ENCODE measurements around the gene ATP1A1. TPM values are rescaled to one million over a fixed set of nuclear protein-coding genes. Genes with fewer than 3 reads are reported as not detected.

The ATP1A1 gene
- total and polyA plus RNA-seq, 2 experiments from 2014 or later: 665 to 1,350 TPM

GRCh38 chr1:116371752-116372151 lies 1.3 kb upstream of the ATP1A1 start:
- Histone ChIP-seq H3K4me1 (ENCODE audit: low read depth) (peaks cover 2% of the 10 kb centered on the region), H3K9me3 (ENCODE audit: low read depth) (no peaks in the 10 kb centered on the region), H3K27ac (no peak overlapping the region), H3K27me3 (no peaks in the 10 kb centered on the region), H3K36me3 (no peaks in the 10 kb centered on the region), H3K4me3 (no peak overlapping the region)
- DNase-seq (ENCODE audit: low read depth in 1 of 2, low spot score in 1 of 2): no peak
- no peak for TF ChIP-seq CTCF (IDR thresholded peaks at IDR 0.05; ENCODE audit: low read depth, low read length)

- no peaks in the 10 kb centered on the region for H3K9me3 ChIP-seq (ENCODE audit: low read depth)
- no peaks in the 10 kb centered on the region for H3K36me3 ChIP-seq
- peaks cover 6% of the 10 kb centered on the region for H3K4me1 ChIP-seq (ENCODE audit: low read depth)
- peak overlapping the region; percentile 97 for H3K27ac ChIP-seq
- H3K4me3 ChIP-seq: peak overlapping the region; percentile 93
- no peaks in the 10 kb centered on the region for H3K27me3 ChIP-seq
- TF ChIP-seq CTCF (IDR thresholded peaks at IDR 0.05; ENCODE audit: low read depth, low read length): no peak
- no peak for DNase-seq (ENCODE audit: low read depth in 1 of 2, low spot score in 1 of 2)
Measured at GRCh38 chr1:116372191-116372590, 853 bp upstream of the ATP1A1 start.

GRCh38 chr1:116373431-116374352 lies 648 bp downstream of the ATP1A1 start:
- Histone ChIP-seq H3K36me3 (no peaks in the 10 kb centered on the region), H3K27ac (peak overlapping the region; percentile 97), H3K4me3 (peak overlapping the region; percentile 93), H3K4me1 (ENCODE audit: low read depth) (peaks cover 20% of the 10 kb centered on the region), H3K9me3 (ENCODE audit: low read depth) (no peaks in the 10 kb centered on the region), H3K27me3 (no peaks in the 10 kb centered on the region)
- DNase-seq (ENCODE audit: low read depth in 1 of 2, low spot score in 1 of 2): peak; percentile 53 to 56
- no peak for TF ChIP-seq CTCF (IDR thresholded peaks at IDR 0.05; ENCODE audit: low read depth, low read length)

- Histone ChIP-seq H3K36me3 (peaks cover 8% of the 10 kb centered on the region), H3K4me3 (peak overlapping the region; percentile 93), H3K27me3 (no peaks in the 10 kb centered on the region), H3K9me3 (ENCODE audit: low read depth) (no peaks in the 10 kb centered on the region), H3K27ac (peak overlapping the region; percentile 97), H3K4me1 (ENCODE audit: low read depth) (peaks cover 28% of the 10 kb centered on the region)
- peak in 1 of 2 donors; percentile 46 for DNase-seq (ENCODE audit: low read depth in 1 of 2, low spot score in 1 of 2)
- no peak for TF ChIP-seq CTCF (IDR thresholded peaks at IDR 0.05; ENCODE audit: low read depth, low read length)
Measured at GRCh38 chr1:116374353-116375147, 1.5 kb downstream of the ATP1A1 start.

- H3K4me1 ChIP-seq (ENCODE audit: low read depth): peaks cover 36% of the 10 kb centered on the region
- peak overlapping the region; percentile 97 for H3K27ac ChIP-seq
- peak overlapping the region; percentile 93 for H3K4me3 ChIP-seq
- no peaks in the 10 kb centered on the region for H3K9me3 ChIP-seq (ENCODE audit: low read depth)
- H3K27me3 ChIP-seq: no peaks in the 10 kb centered on the region
- no peak for DNase-seq (ENCODE audit: low read depth in 1 of 2, low spot score in 1 of 2)
- no peak for TF ChIP-seq CTCF (IDR thresholded peaks at IDR 0.05; ENCODE audit: low read depth, low read length)
- H3K36me3 ChIP-seq: peaks cover 8% of the 10 kb centered on the region
Measured at GRCh38 chr1:116375148-116375886, 2.3 kb downstream of the ATP1A1 start.

All from cardiac muscle cell (in vitro differentiated cells and primary cell).